ENCODE data around the gene HLCS. TPM values are rescaled to one million over a fixed set of nuclear protein-coding genes. Genes with fewer than 3 reads are reported as not detected.
A peak's percentile ranks its signal among the peaks of the same experiment; 100 is the strongest.
"Not testable (repeated sequence)": the region's sequence is repeated elsewhere in the genome, so short reads cannot be mapped to it uniquely, and the experiment has no call there.

The HLCS gene
- total RNA-seq, 3 donors from 2014 or later = 19.5 to 26.2 (median 20.3) TPM

DNA sequence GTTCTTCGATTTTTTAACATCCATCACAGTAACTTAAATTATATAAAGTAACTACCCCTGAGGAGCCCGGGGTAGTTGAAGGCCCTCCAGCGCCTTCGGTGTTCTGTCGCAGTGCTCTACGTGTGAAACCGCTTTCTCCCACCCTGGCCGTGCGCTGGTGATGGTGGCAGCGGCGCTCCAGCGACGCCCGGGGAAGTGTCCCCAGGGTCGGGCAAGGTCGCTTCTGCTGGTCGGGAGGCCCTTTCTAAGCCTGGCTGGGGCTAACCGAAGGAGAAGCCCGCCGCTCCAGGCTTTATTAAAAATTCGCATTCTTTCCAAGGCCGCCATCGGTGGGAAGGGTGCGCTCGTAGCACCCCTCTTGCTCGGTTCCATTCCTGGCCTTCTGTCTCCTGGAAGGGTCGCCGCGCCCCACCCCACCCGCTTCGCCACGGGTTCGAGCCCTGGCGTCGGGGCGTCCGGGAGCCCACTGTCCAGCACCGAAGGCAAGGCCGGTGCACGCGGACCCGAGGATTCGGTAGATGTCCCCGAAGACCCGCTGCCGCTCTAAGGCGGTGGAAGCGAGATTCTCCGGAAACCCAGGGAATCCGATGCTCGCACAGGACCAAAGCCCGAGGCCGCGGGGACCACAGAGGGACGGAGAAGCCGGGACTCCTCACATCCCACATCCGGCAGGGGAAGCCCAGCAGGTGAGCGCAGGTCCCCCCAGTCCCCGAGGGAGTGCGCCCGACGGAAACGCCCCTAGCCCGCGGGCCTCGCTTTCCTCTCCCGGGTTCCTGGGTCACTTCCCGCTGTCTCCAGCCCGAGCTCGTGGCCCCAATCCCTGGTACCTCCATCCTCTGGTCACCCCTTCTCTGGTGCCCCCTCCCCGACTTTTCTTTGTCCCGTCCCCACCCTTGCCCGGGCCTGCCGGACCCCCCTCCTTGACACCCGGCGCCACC lies 39.3 kb upstream of the HLCS start:
- DNase-seq (ENCODE audit: low spot score in 2 of 2) = no peak
- peak overlapping the region; percentile 36 to 81 (median 58) for H3K4me3 ChIP-seq
- peaks cover 3 to 9% of the 10 kb centered on the region in 2 donors for H3K27me3 ChIP-seq
- no peaks in the 10 kb centered on the region for H3K9me3 ChIP-seq
- no peak for TF ChIP-seq CTCF (IDR thresholded peaks at IDR 0.05)
- TF ChIP-seq POLR2AphosphoS5 (IDR thresholded peaks at IDR 0.05) = no peak
- TF ChIP-seq POLR2A (IDR thresholded peaks at IDR 0.05) = no peak
- no peaks in the 10 kb centered on the region for H3K36me3 ChIP-seq
- no peak overlapping the region for H3K27ac ChIP-seq
- peaks cover 0 to 4% of the 10 kb centered on the region in 2 donors for H3K4me1 ChIP-seq
- intact Hi-C loops (cut with DNase I; ENCODE audit: low total_unique reads) = no loop called here

- H3K36me3 ChIP-seq; H3K27me3 ChIP-seq; H3K9me3 ChIP-seq; H3K27ac ChIP-seq; intact Hi-C loops (cut with DNase I; ENCODE audit: low total_unique reads); DNase-seq (ENCODE audit: low spot score in 2 of 2); H3K4me1 ChIP-seq; H3K4me3 ChIP-seq: not testable (repeated sequence)
Observed at GRCh38 chr21:37003917-37004316, 37.4 kb upstream of the HLCS start.

- DNase-seq (ENCODE audit: low spot score in 2 of 2); H3K36me3 ChIP-seq; H3K4me1 ChIP-seq; H3K4me3 ChIP-seq; H3K27ac ChIP-seq; intact Hi-C loops (cut with DNase I; ENCODE audit: low total_unique reads); H3K27me3 ChIP-seq; H3K9me3 ChIP-seq: not testable (repeated sequence)
Observed at GRCh38 chr21:37002851-37003250, 36.4 kb upstream of the HLCS start.

- Histone ChIP-seq H3K4me3 (no peak overlapping the region), H3K4me1 (no peaks in the 10 kb centered on the region), H3K27me3 (peaks cover under 1 to 4% of the 10 kb centered on the region in 2 donors), H3K9me3 (no peaks in the 10 kb centered on the region), H3K36me3 (no peaks in the 10 kb centered on the region), H3K27ac (no peak overlapping the region)
- no peak for DNase-seq (ENCODE audit: low spot score in 2 of 2)
- intact Hi-C loops (cut with DNase I; ENCODE audit: low total_unique reads) = no loop called here
- TF ChIP-seq POLR2A (IDR thresholded peaks at IDR 0.05) (no peak), POLR2AphosphoS5 (IDR thresholded peaks at IDR 0.05) (no peak), CTCF (IDR thresholded peaks at IDR 0.05) (no peak)
Observed at GRCh38 chr21:37001441-37001840, 35.0 kb upstream of the HLCS start.

DNA sequence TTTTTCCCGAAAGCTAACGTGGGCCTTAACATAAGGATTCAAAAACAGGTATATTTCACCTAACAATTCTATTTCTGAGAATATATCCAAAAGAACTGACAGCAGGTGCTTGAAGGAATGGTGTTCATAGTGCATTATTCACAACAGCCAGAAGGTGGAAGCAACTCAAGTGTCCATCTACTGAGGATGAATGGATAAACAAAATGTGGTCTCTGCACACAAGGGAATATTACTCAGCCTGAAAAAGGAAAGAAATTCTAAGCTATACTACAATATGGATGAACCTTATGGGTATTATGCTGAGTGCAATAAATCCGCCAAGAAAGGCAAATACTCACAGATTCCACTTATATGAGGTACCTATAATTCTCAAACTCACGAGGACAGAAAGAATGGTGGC lies 33.9 kb upstream of the HLCS start:
- no peak for TF ChIP-seq POLR2AphosphoS5 (IDR thresholded peaks at IDR 0.05)
- TF ChIP-seq POLR2A (IDR thresholded peaks at IDR 0.05) = no peak
- no peak for TF ChIP-seq CTCF (IDR thresholded peaks at IDR 0.05)
- H3K27me3 ChIP-seq = no peaks in the 10 kb centered on the region
- no peak overlapping the region for H3K27ac ChIP-seq
- intact Hi-C loops (cut with DNase I; ENCODE audit: low total_unique reads) = no loop called here
- H3K4me1 ChIP-seq = no peaks in the 10 kb centered on the region
- no peak for DNase-seq (ENCODE audit: low spot score in 2 of 2)
- no peaks in the 10 kb centered on the region for H3K9me3 ChIP-seq
- H3K36me3 ChIP-seq = no peaks in the 10 kb centered on the region
- H3K4me3 ChIP-seq = no peak overlapping the region

DNA sequence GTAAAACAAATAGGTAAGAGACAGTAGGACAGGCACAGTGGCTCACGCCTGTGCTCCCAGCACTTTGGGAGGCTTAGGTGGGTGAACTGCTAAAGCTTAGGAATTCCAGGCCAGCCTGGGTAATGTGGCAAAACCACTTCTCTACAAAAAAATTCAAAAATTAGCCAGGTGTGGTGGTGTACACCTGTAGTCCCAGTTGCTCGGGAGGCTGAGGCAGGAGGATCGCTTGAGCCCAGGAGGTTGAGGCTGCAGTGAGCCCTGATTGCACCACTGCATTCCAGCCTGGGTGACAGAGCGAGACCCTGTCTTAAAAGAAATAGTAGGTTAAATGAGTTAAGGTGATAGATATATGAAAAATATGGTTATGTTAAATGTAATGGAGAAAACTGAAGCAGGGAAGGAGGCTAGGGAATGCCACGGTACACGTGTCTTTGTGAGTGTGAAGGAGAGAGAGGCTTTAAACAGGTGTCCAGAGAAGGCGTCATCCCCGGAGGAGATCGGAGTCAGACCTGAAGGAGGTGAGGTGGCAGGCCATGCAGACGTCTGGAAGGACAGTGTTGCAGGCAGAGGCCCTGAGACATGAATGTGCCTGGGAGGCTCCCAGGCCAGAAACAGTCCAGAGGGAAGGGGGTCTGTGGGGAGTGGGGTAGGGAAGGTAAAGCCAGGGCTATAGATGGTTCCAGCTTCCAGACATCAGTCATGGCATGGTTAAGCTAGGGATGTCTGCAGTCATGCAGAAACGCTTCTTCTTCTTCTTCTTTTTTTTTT lies 32.8 kb upstream of the HLCS start:
- Histone ChIP-seq H3K27ac (no peak overlapping the region), H3K36me3 (no peaks in the 10 kb centered on the region), H3K4me3 (no peak overlapping the region), H3K27me3 (no peaks in the 10 kb centered on the region), H3K4me1 (no peaks in the 10 kb centered on the region), H3K9me3 (no peaks in the 10 kb centered on the region)
- intact Hi-C loops (cut with DNase I; ENCODE audit: low total_unique reads) = no loop called here
- DNase-seq (ENCODE audit: low spot score in 2 of 2) = no peak
- no peak for TF ChIP-seq POLR2AphosphoS5 (IDR thresholded peaks at IDR 0.05)
- TF ChIP-seq CTCF (IDR thresholded peaks at IDR 0.05) = no peak
- TF ChIP-seq POLR2A (IDR thresholded peaks at IDR 0.05) = no peak

DNA sequence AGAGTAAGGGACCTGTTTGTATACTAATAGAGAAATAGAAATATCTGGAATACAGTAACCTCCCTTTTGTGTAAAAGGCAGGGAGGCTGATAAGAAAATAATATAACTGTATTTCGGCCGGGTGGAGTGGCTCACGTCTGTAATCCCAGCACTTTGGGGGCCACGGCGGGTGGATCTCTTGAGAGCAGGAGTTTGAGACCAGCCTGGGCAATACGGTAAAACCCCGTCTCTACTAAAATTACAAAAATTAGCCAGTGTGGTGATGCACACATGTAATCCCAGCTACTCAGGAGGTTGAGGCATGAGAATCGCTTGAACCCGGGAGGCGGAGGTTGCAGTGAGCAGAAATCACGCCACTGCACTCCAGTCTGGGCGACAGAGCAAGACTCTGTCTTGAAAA lies 28.8 kb upstream of the HLCS start:
- H3K4me3 ChIP-seq; H3K27me3 ChIP-seq; DNase-seq (ENCODE audit: low spot score in 2 of 2); H3K27ac ChIP-seq; H3K4me1 ChIP-seq; intact Hi-C loops (cut with DNase I; ENCODE audit: low total_unique reads); H3K36me3 ChIP-seq; H3K9me3 ChIP-seq: not testable (repeated sequence)

Data from breast epithelium (tissue), 4 donors.